Smooth muscle cell (in vitro differentiated cells): ENCODE measurements around the gene PRPF6. TPM values are rescaled to one million over a fixed set of nuclear protein-coding genes. Genes with fewer than 3 reads are reported as not detected.
"Not testable (repeated sequence)": the region's sequence is repeated elsewhere in the genome, so short reads cannot be mapped to it uniquely, and the experiment has no call there.

Experiments used
- DNase-seq: peaks from one replicate; lab custom pipeline; 2025; ENCODE audit not compliant: unreplicated experiment; lab: John Stamatoyannopoulos, UW
- H2AFZ ChIP-seq: fragments of 200-600 bp; sonication (generic); 2 replicates; pipeline ENCODE4 v1.6.0; 2016; ENCODE audit warnings: antibody characterized with exemption, low read depth, mild to moderate bottlenecking
- H3F3A ChIP-seq: fragments of 200-600 bp; sonication (generic); 2 replicates; pipeline ENCODE4 v1.6.0; 2017; ENCODE audit warnings: antibody characterized with exemption, low read depth
- H3K27ac ChIP-seq: fragments of 200-600 bp; sonication (generic); 2 replicates; pipeline ENCODE4 v1.5.1; 2016; ENCODE audit warnings: low read depth, mild to moderate bottlenecking
- H3K27me3 ChIP-seq: fragments of 200-600 bp; sonication (generic); 2 replicates; pipeline ENCODE4 v1.6.1; 2016; ENCODE audit warnings: low read depth, mild to moderate bottlenecking
- H3K36me3 ChIP-seq: fragments of 200-600 bp; sonication (generic); 2 replicates; pipeline ENCODE4 v1.5.1; 2016; ENCODE audit warnings: low read depth
- H3K4me1 ChIP-seq: fragments of 200-600 bp; sonication (generic); 2 replicates; pipeline ENCODE4 v1.5.1; 2016; ENCODE audit warnings: low read depth
- H3K4me2 ChIP-seq: fragments of 200-600 bp; sonication (generic); 2 replicates; pipeline ENCODE4 v1.6.0; 2016; ENCODE audit warnings: mild to moderate bottlenecking
- H3K4me3 ChIP-seq: fragments of 200-600 bp; sonication (generic); 2 replicates; pipeline ENCODE4 v1.5.1; 2016; ENCODE audit warnings: mild to moderate bottlenecking
- H3K79me2 ChIP-seq: fragments of 200-600 bp; sonication (generic); 2 replicates; pipeline ENCODE4 v1.6.0; 2016; ENCODE audit warnings: low read depth, mild to moderate bottlenecking
- H3K9ac ChIP-seq: fragments of 200-600 bp; sonication (generic); 2 replicates; pipeline ENCODE4 v1.6.0; 2016; ENCODE audit warnings: low read depth
- H3K9me3 ChIP-seq: fragments of 200-600 bp; sonication (generic); replicated peaks from 2 replicates; pipeline ENCODE4 v1.5.1; 2016; ENCODE audit warnings: low read depth
- H4K20me1 ChIP-seq: fragments of 200-600 bp; sonication (generic); 2 replicates; pipeline ENCODE4 v1.6.0; 2016; ENCODE audit warnings: low read depth
- WGBS: methylation state at CpG from one replicate; pipeline ENCODE4 v1.1.7; 2016; ENCODE audit warnings: low lambda C conversion rate; 5-methylcytosine and 5-hydroxymethylcytosine counted together
- polyA plus RNA-seq: library from polyadenylated mRNA; unstranded; fragments of >200 nt; fragmentation: Nextera tagmentation; extraction: Ambion mirVana; gene quantifications from 2 replicates; pipeline ENCODE4 v1.2.1, GENCODE V29; 2016
- total RNA-seq: library from RNA; depleted of rRNA; stranded (reverse); fragments of >200 nt; gene quantifications from 2 replicates; pipeline ENCODE4 v1.2.3, GENCODE V29; 2014
- TF ChIP-seq, protein P1 (sequence below): fragments of 200-600 bp; sonication (generic); IDR thresholded peaks from 2 replicates; pipeline ENCODE4 v1.5.1; 2017; ENCODE audit warnings: borderline replicate concordance, mild to moderate bottlenecking, antibody characterized with exemption; ENCODE audit not compliant: insufficient read depth, poor library complexity, severe bottlenecking

The PRPF6 gene
- total and polyA plus RNA-seq, 2 experiments from 2014 or later, result 33.3 to 51.2 TPM

DNA sequence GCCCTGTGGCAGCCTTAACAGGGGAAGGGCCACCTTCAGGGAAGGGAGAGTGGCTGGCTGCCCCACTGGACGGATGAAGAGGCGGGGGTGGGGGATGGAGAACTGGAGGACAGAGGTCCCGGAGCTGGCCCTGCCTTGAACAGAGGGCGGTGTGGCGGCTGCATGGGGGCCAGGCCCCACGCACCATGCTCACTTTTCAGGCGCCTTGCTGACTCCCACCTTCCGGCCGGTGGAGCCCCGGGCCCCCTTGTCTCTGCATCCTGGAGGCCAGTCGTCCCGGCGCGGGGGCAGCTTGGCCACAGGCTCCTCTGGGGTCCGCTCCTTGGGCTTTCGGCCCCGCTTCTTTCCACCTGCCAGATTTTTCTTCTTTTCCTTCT lies 21.2 kb upstream of the PRPF6 start:
- Histone ChIP-seq H2AFZ (no peak overlapping the region), H3K36me3 (no peaks in the 10 kb centered on the region), H3K4me2 (no peak overlapping the region), H3K79me2 (peaks cover 15% of the 10 kb centered on the region), H3K4me1 (peaks cover 10% of the 10 kb centered on the region), H3F3A (no peaks in the 10 kb centered on the region), H3K4me3 (no peak overlapping the region), H3K27ac (no peak overlapping the region), H3K27me3 (no peaks in the 10 kb centered on the region), H3K9ac (no peak overlapping the region), H3K9me3 (no peaks in the 10 kb centered on the region), H4K20me1 (peaks cover 10% of the 10 kb centered on the region)
- DNase-seq, result no peak
- TF ChIP-seq, protein P1, sequence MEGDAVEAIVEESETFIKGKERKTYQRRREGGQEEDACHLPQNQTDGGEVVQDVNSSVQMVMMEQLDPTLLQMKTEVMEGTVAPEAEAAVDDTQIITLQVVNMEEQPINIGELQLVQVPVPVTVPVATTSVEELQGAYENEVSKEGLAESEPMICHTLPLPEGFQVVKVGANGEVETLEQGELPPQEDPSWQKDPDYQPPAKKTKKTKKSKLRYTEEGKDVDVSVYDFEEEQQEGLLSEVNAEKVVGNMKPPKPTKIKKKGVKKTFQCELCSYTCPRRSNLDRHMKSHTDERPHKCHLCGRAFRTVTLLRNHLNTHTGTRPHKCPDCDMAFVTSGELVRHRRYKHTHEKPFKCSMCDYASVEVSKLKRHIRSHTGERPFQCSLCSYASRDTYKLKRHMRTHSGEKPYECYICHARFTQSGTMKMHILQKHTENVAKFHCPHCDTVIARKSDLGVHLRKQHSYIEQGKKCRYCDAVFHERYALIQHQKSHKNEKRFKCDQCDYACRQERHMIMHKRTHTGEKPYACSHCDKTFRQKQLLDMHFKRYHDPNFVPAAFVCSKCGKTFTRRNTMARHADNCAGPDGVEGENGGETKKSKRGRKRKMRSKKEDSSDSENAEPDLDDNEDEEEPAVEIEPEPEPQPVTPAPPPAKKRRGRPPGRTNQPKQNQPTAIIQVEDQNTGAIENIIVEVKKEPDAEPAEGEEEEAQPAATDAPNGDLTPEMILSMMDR, result no peak
- 95% methylated on average over 17 of the region's 17 CpGs for WGBS

DNA sequence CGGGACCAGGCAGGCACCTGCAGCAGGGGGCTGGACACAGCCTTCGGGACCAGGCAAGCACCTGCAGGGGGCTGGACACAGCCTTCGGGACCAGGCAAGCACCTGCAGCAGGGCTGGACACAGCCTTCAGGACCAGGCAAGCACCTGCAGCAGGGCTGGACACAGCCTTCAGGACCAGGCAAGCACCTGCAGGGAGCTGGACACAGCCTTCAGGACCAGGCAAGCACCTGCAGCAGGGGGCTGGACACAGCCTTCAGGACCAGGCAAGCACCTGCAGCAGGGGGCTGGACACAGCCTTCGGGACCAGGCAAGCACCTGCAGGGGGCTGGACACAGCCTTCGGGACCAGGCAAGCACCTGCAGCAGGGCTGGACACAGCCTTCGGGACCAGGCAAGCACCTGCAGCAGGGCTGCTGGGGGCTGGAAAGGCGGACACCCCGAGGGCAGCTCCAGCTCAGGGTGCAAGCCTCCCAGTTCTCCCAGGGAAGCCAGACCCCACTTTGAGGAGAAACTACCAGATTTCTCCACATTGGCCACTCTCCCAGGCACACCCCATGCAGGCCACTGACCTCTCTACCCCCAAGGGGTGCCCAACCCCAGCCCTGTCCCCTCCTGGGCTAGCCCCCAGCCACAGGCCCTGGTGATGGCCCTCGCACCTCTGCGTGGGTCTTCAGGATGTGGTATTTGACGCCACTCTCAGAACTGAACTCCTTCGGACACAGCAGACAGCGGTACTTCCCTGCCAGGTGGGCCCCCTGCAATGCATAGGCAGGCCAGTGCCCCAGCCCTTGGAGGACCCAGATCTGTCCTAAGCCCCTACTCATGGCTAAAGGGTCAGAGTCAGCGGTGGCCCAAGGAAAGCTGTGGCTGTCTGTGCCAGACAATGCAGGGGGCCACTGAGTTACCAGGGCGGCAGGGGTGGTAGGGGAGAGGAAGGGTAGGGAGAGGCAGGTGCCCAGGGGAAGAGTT lies 20.0 kb upstream of the PRPF6 start:
- WGBS, result 99% methylated on average over 15 of the region's 15 CpGs
- H3K79me2 ChIP-seq, H2AFZ ChIP-seq, H3K27ac ChIP-seq, H3F3A ChIP-seq, H3K27me3 ChIP-seq, H3K4me3 ChIP-seq, DNase-seq, H3K9me3 ChIP-seq, H3K9ac ChIP-seq, H3K4me2 ChIP-seq, H4K20me1 ChIP-seq, H3K4me1 ChIP-seq, H3K36me3 ChIP-seq: not testable (repeated sequence)

DNA sequence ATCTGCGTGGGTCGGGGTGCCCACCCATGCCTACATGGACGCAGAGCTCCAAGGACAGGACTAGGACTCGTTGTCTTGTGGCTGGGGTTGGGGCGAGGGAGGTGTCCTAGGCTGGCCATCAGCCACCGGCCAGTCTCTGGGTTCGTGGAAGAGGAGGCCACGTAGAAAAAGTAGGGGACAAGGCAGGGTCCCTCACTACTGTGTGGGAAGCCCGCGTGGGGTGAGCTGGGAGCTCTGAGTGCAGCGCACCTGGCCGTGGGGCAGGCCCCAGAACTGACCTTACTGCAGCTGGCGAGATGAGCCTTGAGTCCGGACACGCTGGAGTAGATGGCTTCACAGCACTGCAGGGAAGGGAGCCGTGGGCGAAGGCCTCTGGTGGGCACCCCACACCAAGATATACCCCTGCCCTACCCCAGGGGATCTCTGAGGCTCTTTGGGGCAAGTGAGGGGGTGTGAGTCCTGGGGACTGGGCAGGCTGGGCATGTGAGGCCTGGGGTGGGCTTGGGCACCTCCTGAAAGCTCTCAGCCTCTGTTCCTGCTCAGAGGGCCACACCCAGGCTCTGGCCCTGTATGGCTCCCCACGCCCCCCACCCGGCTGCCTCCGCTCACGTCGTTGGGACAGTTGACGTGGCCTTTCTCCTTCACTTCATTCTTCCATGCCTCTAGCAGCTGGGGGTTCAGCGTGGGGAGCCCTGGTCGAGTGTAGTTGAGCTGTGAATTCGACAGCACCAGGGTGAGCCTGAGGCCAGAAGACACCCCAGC lies 19.1 kb upstream of the PRPF6 start:
- H3K36me3 ChIP-seq, result no peaks in the 10 kb centered on the region
- H3K4me3 ChIP-seq, result no peak overlapping the region
- TF ChIP-seq, protein P1, result no peak
- no peaks in the 10 kb centered on the region for H4K20me1 ChIP-seq
- peaks cover 7% of the 10 kb centered on the region for H3K4me1 ChIP-seq
- DNase-seq, result no peak
- no peaks in the 10 kb centered on the region for H3K79me2 ChIP-seq
- no peaks in the 10 kb centered on the region for H3F3A ChIP-seq
- 94% methylated on average over 26 of the region's 26 CpGs for WGBS
- no peak overlapping the region for H3K4me2 ChIP-seq
- no peaks in the 10 kb centered on the region for H3K27me3 ChIP-seq
- no peak overlapping the region for H3K27ac ChIP-seq
- no peak overlapping the region for H3K9ac ChIP-seq
- H3K9me3 ChIP-seq, result no peaks in the 10 kb centered on the region
- H2AFZ ChIP-seq, result no peak overlapping the region
